GM19351 (cell line): ENCODE data around the gene CORO7.
A peak's percentile ranks its signal among the peaks of the same experiment; 100 is the strongest.

Source experiments
- ATAC-seq: cut with Tn5 transposase; IDR thresholded peaks from one replicate; pipeline ENCODE4 v1.9.1; 2021; ENCODE audit warnings: mild to moderate bottlenecking, moderate library complexity; ENCODE audit not compliant: unreplicated experiment

CORO7 gene

GRCh38 chr16:4373356-4373908, 43.0 kb downstream of the CORO7 start:
- ATAC-seq, result no peak

DNA sequence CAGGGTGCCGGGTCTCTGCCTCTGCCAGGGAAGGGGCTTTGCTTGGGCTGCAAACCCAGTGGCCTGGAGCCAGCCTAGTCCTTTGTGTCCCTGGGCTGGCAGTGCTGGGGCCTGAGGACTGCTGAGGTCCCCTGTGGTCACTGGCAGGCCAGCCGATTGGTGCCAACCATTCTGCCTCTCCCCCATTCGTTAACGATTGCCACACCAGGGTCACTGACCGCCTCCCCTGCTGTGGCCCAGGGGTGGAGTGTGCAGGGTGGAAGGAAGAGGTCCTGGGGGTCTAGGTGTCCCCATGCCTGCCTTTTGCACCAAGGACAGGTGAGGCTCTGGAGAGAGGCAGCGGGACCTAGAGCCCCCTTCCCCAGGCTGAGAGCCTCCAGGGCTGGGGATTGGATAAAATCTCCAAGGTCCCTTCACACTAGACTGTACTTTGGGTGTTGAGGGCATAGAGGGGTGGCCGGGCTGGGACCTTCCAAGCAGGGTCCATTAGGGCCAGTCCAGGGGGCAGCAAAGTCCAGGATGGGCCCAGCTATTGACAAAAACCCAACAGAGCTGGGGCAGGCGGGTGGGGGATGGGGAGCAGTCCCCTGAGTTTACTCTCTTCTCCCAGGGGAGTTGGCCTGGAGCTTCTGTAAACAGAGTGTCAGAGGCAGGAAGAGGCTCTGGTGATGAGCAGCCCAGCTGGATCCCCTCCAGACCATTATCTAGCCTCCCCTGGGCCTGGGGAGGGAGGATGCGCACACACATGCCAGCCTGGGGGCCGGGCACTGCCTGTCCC, 43.6 kb downstream of the CORO7 start:
- no peak for ATAC-seq

GRCh38 chr16:4372001-4372577, 44.3 kb downstream of the CORO7 start:
- ATAC-seq, result peak; percentile 42

- peak; percentile 70 for ATAC-seq
Measured at GRCh38 chr16:4371357-4372000, 44.9 kb downstream of the CORO7 start, which contains the start of gene VASN. Gene VASN (plus strand): TSS chr16:4371848. CDS start chr16:4380878, 9,030 bp downstream.

- no peak for ATAC-seq
Measured at GRCh38 chr16:4370570-4371356, 45.6 kb downstream of the CORO7 start.

DNA sequence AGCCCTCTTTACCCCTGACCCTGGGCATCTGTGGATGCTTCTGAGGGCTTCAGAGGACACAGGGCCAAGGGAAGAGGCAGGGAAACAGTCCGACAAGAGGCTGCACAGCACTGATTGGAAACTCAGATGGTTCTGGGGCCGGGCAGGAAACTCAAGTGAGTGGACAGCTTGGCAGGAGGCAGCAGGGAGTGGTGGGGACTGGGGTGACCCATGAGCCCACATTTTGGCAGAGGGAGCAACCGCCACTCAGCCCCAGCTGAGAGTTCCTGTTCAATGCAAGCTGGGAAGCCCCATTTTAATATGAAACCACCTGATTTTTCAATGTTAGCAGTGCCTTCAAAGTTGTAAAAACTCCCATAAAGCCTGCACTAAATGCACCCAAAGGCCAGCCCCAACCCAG, 46.2 kb downstream of the CORO7 start:
- no peak for ATAC-seq

GRCh38 chr16:4369007-4369733, 47.2 kb downstream of the CORO7 start:
- ATAC-seq, result no peak

DNA sequence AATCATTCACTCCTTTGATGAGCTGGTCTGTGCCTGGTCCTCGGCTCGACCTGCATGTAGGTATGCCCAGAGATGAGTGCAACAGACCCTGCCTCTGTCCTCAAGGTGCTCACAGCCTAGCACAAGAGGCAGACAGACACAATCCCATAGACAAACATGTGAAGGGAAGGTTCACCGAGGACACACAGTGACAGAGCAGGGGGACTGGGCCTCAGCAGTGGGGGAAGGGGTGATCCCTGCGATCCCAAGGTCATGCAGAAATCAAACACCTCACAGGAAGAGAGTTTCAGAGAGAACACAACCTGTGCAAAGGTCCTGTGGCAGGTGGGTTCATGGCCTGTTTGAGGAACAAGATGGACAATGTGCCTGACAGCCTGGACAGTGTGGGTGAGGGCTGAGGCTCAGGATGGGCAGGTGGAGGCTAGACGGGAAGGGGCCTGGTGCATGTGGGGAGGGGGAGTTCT, 49.0 kb downstream of the CORO7 start:
- no peak for ATAC-seq

GRCh38 chr16:4366016-4366415, 50.4 kb downstream of the CORO7 start:
- no peak for ATAC-seq

- no peak for ATAC-seq
Measured at GRCh38 chr16:4365615-4366014, 50.8 kb downstream of the CORO7 start.

DNA sequence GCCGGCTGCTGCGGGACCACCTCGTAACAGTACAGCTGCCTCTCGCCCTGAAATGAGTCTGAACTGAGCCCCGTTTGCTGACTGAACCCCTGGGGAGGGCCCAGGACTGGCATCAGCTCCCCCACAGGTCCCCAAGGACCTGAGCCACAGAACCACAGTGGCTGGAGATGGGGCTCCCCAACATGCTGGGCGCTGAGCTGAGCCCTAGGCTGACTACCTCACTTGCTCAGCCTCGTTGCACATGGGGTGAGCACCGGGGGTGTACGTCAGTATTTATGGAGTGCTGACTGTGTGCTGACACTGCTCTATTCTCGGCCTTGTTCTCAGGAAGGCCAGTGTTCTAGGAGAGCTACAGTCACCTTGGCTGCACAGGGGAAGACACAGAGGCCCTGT, 51.4 kb downstream of the CORO7 start:
- no peak for ATAC-seq

GRCh38 chr16:4364196-4365013, 52.0 kb downstream of the CORO7 start:
- ATAC-seq, result no peak

- no peak for ATAC-seq
Measured at GRCh38 chr16:4362476-4363135, 53.8 kb downstream of the CORO7 start.

DNA sequence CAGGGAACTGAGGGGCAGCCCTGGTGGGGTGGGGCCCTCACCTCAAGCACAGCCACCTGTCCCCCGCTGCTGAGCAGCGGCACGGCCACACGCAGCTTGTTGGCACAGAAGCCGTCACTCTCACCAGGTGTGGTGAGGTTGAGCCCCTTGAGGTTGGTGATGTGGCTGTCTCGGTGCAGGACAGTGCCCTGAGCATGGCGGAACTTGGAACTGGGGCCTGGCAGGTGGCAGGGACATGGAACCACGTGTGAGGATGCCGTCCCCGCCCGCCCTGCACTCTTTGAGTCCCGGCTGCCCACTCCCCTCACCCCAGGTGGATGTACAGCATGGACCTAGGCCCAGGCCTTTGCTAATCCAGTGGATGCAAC, 54.5 kb downstream of the CORO7 start:
- no peak for ATAC-seq

DNA sequence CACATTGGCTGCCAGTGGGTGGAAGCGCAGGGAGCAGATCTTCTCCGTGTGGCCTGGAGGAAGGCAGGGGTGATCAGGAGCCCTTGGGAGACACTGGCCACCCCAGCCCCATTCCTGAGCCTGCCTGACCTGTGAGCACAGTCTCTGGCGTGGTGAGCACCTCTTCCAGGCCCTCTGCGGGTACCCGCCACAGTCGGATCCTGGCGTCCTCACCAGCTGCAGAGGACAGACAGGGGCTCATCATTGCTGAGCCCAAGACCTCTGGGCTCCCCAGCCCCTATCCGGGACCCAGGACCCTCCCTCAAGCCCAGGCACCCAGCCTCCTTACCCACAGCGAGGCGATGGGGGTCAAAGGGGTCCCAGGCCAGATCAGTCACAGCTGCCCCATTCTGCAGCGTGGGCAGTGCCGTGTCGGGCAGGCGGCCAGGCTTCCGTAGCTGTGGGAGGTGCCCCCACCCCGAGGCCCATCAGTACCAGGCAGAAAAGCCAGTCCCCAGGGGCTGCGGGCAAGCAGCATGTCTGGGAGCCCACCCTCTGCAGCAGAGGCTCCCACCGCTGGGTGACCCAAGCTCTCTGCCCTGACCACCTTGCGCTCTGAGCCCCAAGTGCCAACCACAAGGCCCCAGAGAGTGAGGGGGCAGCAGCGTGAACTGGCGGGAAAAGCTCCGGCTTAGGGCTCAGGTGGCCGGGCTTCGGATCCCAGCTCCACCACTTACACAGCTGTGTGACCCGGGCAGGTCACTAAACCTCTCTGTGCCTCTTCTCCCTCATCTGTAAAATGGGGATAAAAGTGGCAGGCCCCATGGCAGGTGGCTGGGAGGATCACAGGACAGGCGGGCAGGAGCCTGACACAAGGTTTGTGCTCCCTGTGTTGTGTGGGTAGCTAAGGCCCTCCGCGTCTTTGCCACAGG, 55.1 kb downstream of the CORO7 start:
- ATAC-seq, result no peak

- no peak for ATAC-seq
Measured at GRCh38 chr16:4360538-4361021, 55.8 kb downstream of the CORO7 start.

GRCh38 chr16:4359914-4360313, 56.5 kb downstream of the CORO7 start:
- ATAC-seq, result no peak
